SH-SY5Y (cell line): ENCODE data around the gene GSTA1.
"Not testable (repeated sequence)": the region's sequence is repeated elsewhere in the genome, so short reads cannot be mapped to it uniquely, and the experiment has no call there.

Source experiments
- GATA2 ChIP-seq: IDR thresholded peaks from 2 replicates; pipeline ENCODE4 v1.6.1; 2011; ENCODE audit warnings: mild to moderate bottlenecking, low read depth, low read length
- GATA3 ChIP-seq: IDR thresholded peaks from 2 replicates; pipeline ENCODE4 v1.6.1; 2011; ENCODE audit warnings: low read depth, mild to moderate bottlenecking, low read length, moderate library complexity

Gene GSTA1

DNA sequence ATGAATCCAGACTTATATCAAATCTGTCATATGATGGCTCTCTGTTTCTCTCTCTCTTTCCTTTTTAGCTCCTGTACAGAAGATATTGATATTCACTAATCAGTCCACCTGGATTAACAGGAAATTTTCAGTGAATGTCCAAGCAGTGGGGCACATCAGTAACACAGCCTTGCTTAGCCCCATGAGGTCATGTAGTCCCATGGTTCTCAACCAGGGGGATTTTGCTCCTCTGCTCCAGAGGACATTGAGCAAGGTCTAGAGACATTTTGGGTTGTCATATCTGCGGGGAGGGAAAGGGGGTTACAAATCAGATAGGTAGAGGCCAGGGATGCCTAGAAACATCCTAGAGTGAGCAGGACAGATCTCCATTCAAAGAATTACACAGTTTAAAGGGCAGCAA is 810 bp downstream of the GSTA1 start:
- TF ChIP-seq GATA3: no peak
- TF ChIP-seq GATA2: no peak

DNA sequence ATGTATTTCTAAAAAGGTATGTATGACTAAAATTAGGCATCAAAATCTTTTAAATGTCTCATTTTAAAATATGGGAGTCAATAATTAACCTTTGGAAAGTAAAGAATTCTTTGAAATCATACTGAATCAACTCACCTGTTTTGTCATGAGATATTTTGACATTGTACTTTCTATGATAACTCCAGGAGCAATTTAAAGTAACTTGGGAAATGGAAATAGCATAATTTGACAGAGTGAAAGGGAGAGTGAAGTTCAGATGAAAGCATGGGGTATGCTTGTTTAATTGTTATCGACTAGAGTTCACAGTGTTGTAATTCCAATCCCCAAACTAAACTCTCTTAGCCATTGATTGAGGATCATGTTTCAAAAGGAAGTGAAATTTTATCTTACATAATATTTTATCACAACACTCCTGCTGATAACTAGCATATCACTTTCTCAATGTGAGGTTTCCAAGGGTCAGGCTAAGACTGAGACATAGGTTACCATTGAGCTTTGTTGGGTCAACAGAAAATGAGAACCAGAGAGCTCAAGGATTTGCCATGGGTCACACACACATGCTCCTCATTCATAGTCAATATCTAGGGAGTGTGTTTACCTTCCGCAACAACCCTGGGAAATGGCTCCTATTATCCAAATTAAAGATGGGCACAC is 2.3 kb downstream of the GSTA1 start:
- TF ChIP-seq GATA2: no peak
- no peak for TF ChIP-seq GATA3

DNA sequence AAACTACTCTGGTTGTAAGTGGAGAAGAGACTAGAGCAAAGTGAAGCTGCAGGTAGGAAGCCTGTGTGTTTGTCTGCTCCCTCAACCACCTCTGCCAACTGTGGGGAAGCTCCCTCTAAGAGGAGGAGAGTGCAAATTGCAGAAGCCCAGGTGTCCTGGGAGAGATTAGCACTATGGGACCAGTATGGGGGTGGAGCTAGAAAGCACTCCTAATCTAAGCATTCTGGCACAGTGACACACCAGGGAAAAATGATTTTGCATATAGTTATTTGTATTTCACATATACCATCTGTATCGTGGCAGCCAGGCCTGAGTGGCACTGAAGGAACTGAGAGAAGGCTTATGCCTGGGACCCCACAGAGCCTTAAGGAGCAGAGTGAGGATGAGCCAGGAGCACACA is 12.8 kb downstream of the GSTA1 start:
- TF ChIP-seq GATA2 (no peak), GATA3 (no peak)

DNA sequence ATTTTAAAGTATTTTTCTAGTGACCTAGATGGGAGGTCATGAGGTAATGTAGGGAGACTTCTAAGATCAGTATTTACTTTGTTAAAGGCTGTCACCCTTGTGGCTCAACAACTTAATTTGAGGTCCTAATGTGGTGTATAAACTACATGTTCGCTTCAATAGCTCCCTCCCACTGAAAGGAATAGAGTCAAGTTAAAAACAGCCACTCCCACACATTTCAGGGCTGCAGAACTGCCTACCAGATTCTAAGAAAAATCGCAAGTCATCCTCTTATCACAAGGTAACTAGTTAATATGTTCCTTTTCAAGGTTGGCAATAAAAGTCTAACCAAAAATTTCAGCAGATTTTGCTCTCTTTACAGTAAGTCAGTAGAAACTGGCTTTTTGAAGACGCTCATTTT is 15.1 kb downstream of the GSTA1 start:
- no peak for TF ChIP-seq GATA2
- no peak for TF ChIP-seq GATA3

DNA sequence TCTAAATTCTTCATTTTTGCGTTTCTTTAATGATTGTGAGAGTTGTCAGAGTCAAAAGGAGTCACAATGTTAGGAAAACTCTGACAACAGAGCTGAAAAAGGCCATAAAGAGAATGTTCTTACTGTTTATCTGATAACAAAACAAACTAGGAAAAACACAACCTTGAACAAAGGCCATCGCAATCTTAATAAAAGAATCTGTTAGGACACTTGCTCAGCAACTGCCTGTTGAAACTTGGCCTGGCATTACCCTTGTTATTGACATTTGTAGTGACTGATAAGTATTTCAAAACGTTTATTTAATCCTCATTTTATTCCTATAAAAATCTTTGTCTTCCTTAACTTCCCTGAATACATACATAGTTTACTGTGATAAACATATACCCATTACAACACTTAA is 15.7 kb downstream of the GSTA1 start:
- TF ChIP-seq GATA2 (no peak), GATA3 (no peak)

DNA sequence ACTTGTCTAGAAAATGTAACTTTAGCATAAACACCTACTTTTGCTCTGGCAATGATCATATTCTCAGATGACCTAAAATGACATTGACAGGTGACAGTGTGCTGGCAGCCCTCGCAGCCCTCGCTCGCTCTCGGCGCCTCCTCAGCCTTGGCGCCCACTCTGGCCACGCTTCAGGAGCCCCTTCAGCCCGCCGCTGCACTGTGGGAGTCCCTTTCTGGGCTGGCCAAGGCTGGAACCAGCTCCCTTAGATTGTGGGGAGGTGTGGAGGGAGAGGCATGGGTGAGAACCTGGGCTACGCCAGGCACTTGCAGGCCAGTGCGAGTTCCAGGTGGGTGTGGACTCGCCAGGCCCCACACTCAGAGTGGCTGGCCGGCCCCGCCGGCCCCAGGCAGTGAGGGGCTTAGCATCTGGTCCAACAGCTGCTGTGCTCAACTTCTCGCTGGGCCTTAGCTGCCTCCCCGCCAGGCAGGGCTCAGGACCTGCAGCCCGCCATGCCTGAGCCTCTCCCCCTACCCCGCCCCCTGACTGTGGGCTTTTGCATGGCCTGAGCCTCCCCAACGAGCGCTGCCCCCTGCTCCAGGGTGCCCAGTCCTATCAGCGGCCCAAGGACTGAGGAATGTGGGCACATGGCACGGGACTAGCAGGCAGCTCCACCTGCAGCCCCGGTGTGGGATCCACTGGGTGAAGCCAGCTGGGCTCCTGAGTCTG is 17.2 kb downstream of the GSTA1 start:
- no peak for TF ChIP-seq GATA2
- no peak for TF ChIP-seq GATA3

DNA sequence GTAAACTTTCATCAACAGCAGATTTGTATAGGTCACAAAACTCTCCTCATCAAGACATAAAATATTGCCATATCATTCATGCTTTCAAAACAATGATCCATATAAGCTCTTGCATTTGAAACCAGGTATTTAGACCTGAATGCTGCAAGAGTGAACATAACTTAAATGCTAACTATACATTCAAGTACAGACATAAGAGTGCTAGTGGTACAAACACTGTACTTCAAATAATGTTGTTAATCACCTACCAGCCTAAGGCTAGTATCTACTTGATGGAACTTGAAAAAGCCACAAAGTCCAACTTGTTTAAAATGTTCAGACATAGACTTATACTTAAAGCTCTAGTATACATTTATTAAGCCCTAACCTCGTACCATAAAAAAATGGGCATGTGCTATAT is 24.4 kb downstream of the GSTA1 start:
- TF ChIP-seq GATA2: no peak
- no peak for TF ChIP-seq GATA3

DNA sequence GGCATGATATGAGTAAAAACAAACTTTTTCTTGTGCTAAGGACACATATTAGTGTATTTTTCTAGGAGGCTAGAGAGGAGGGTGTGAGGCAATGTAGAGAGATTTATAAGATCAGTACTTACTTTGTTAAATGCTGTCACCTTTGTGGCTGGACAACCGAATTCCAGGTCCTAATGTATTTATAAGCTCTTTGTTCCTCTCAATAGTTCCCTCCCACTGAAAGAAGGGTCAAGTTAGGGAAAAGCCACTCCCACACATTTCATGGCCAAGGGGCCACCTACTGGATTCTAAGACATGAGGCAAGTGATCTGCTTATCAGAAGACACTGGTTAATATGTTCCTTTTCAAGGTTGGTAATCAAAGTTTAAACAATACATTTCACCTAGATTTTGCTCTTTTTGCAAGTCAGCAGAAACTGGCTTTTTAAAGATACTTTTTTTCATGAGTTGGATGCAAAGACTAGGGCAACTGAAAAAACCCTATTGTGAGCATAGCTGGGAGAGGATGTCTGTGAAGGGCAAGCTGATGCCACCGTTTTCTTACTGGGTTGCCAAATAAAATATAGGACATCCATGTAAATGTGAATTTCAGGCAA is 40.2 kb downstream of the GSTA1 start, which contains the start of gene GSTA2:
Gene GSTA2 (minus strand): TSS at position 154 of the 595 bp plus-strand sequence. CDS start 5,528 bp downstream, outside the sequence.
- not testable (repeated sequence) for TF ChIP-seq GATA2, GATA3

DNA sequence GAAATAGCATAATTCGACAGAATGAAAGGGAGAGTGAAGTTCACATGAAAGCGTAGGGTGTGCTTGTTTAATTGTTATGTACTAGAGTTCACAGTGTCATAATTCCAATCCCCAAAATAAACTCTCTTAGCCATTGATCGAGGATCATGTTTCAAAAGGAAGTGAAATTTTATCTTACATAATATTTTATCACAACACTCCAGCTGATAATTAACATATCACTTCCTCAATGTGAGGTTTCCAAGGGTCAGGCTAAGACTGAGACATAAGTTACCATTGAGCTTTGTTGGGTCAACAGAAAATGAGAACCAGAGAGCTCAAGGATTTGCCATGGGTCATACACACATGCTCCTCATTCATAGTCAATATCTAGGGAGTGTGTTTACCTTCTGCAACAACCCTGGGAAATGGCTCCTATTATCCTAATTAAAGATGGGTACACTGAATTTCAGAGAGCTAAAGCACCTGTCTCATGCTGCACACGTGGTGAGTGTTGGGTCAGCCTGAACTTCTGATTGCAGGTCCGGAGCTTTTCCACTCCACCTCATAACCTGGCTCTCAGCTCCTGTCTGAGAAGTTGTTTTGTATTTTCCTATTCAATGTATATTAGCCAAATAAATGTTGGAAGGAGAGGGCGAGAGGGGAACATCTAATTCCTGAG is 43.4 kb downstream of the GSTA1 start:
- TF ChIP-seq GATA2 (no peak), GATA3 (no peak)

DNA sequence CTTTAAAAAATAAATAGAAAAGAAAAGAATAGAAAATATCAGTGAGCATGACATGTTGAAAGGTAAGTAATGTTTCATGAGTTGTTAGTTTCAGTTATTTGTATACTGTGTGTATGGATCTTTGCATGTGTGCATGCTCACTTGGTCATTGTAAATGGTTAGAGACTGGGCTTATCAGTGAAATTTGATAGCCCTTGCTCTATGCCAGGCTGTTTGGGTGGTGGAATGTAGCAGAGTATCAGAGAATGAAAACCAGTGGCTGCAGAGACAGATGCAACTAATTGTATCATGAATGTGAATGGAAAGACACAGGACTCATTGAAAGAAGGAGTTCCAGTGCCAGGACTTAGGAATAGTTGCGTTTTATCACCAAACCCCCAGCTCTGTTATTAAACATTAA is 44.5 kb downstream of the GSTA1 start:
- no peak for TF ChIP-seq GATA2
- TF ChIP-seq GATA3: no peak

DNA sequence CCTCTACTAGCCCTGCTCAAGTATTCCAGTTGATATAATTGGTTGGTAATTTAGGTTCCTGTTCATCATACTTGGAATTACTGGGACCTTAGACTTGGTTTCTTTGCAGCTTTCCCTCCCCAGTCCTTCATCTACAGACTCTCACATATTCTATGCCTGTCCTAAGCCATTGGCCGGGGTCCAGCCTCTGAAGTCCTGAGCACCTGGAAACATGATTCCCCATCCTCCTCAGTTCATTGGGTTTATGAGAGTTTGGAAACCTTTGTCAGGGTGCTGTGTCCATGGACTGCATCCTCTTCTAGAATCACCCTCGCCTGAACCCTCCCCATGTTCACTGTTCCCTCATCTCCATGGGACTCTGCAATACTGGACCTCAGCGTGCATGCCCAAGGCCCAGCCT is 49.2 kb downstream of the GSTA1 start:
- TF ChIP-seq GATA3 (no peak), GATA2 (no peak)

DNA sequence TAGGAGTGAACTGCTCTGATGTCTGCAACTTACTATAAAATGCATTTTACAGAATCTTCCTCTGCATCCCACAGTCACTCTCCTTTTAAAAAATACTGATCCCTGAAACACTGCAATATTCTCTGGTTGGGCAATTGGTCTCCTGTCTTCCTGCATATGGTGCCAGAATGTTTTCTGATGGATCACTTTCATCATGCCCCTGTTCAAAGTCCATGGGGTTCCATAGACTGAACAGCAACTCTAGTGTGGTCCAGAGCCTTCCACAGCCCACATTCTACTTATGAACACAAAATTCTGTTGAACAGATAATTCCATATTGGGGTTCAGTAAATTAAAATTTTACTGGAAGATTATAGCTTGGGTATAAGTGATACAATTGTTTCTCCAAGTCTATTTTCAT is 51.3 kb downstream of the GSTA1 start:
- TF ChIP-seq GATA3: no peak

DNA sequence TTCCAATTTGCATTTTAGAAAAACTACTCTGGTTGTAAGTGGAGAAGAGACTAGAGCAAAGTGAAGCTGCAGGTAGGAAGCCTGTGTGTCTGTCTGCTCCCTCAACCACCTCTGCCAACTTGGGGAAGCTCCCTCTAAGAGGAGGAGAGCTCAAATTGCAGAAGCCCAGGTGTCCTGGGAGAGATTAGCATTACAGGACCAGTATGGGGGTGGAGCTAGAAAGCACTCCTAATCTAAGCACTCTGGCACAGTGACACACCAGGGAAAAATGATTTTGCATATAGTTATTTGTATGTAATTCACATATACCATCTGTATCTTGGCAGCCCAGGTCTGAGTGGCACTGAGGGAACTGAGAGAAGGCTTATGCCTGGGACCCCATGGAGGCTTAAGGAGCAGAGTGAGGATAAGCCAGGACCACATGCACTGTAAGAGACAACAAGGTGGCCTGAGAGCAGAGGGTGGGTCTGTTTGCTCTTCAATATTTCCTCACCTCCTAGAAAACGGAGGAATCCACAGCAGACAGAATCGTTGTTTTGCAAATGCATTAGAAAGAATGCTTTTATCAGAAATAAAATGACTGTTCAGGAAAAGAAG is 54.0 kb downstream of the GSTA1 start:
- TF ChIP-seq GATA3 (no peak), GATA2 (no peak)

DNA sequence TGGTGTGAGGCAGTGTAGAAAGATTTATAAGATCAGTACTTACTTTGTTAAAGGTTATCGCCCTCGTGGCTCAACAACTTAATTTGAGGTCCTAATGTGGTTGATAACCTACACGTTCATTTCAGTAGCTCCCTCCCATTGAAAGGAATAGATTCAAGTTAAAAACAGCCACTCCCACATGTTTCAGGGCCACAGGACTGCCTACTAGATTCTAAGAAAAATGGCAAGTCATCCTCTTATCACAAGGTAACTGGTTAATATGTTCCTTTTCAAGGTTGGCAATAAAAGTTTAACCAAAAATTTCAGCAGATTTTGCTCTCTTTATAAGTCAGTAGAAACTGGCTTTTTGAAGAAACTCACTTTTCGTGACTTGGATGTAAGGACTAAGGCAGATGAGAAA is 57.4 kb downstream of the GSTA1 start:
- TF ChIP-seq GATA3 (no peak), GATA2 (no peak)
